ENCODE measurements around the gene CFAP65. TPM values are rescaled to one million over a fixed set of nuclear protein-coding genes. Genes with fewer than 3 reads are reported as not detected.

Gene CFAP65
- total RNA-seq, 6 donors from 2014 or later, result 0.26 to 18.7 (median 10.7) TPM

- ATAC-seq (ENCODE audit: low FRiP score in 2 of 2) (peak in 1 of 2 donors; percentile 11), DNase-seq (no peak)
- no peak for TF ChIP-seq EP300 (IDR thresholded peaks at IDR 0.05)
- peak in 2 of 6 experiments; percentile 24 to 26 for TF ChIP-seq CTCF (IDR thresholded peaks at IDR 0.05)
- Histone ChIP-seq H3K27ac (no peak overlapping the region), H3K4me1 (no peaks in the 10 kb centered on the region), H3K9me3 (no peaks in the 10 kb centered on the region), H3K27me3 (peaks cover 0 to 3% (median 0%) of the 10 kb centered on the region in 4 donors), H3K4me3 (no peak overlapping the region), H3K36me3 (no peaks in the 10 kb centered on the region)
- WGBS, 2 donors, result 34 to 46% methylated on average over 3 to 6 of the region's 6 CpGs
Observed at GRCh38 chr2:219010162-219010756, 31.1 kb downstream of the CFAP65 start.

- H3K4me3 ChIP-seq, result no peak overlapping the region
- H3K36me3 ChIP-seq, result no peaks in the 10 kb centered on the region
- no peaks in the 10 kb centered on the region for H3K4me1 ChIP-seq
- H3K9me3 ChIP-seq, result no peaks in the 10 kb centered on the region
- TF ChIP-seq POLR2AphosphoS5 (IDR thresholded peaks at IDR 0.05) (no peak), EP300 (IDR thresholded peaks at IDR 0.05) (no peak), CTCF (IDR thresholded peaks at IDR 0.05) (no peak), POLR2A (IDR thresholded peaks at IDR 0.05) (no peak)
- 48 to 75% methylated on average over 2 of the region's 2 CpGs for WGBS, 2 donors
- ATAC-seq (ENCODE audit: low FRiP score in 2 of 2) (no peak), DNase-seq (no peak)
- H3K27me3 ChIP-seq, result peaks cover 0 to 5% (median 0%) of the 10 kb centered on the region in 4 donors
- H3K27ac ChIP-seq, result no peak overlapping the region
Observed at GRCh38 chr2:219009294-219009693, 32.0 kb downstream of the CFAP65 start.

DNA sequence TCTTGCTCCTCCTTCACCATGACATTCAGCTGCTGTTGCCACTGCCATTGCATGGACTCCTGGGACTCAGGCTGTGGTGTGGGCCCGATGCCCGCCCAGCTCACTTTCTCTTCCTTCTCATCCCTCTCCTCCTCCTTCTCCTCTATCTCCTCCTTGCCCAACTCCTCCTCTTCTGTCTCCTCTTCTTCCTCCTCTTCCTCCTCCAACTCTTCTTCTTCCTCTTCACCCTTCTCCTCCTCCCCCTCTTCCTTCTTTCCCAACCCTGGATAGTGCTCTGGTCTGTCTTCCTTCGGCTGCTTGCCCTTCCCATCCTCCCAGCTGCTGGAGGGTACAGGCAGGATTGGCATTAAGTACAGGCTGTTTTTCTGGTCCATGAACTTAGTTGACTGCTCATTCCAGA lies 37.3 kb downstream of the CFAP65 start:
- 86 to 88% methylated on average over 3 of the region's 3 CpGs for WGBS, 2 donors
- no peaks in the 10 kb centered on the region for H3K36me3 ChIP-seq
- TF ChIP-seq POLR2A (IDR thresholded peaks at IDR 0.05), result no peak
- TF ChIP-seq POLR2AphosphoS5 (IDR thresholded peaks at IDR 0.05), result no peak
- TF ChIP-seq EP300 (IDR thresholded peaks at IDR 0.05), result no peak
- no peak for TF ChIP-seq CTCF (IDR thresholded peaks at IDR 0.05)
- no peak for DNase-seq
- no peaks in the 10 kb centered on the region for H3K9me3 ChIP-seq
- H3K4me3 ChIP-seq, result no peak overlapping the region
- H3K4me1 ChIP-seq, result peaks cover 16 to 30% (median 22%) of the 10 kb centered on the region in 4 donors
- peaks cover 2 to 48% (median 19%) of the 10 kb centered on the region in 4 donors for H3K27me3 ChIP-seq
- H3K27ac ChIP-seq, result no peak overlapping the region
- no peak for ATAC-seq (ENCODE audit: low FRiP score in 2 of 2)

GRCh38 chr2:219003267-219003634 lies 38.1 kb downstream of the CFAP65 start:
- peaks cover 16 to 30% (median 22%) of the 10 kb centered on the region in 4 donors for H3K4me1 ChIP-seq
- no peaks in the 10 kb centered on the region for H3K36me3 ChIP-seq
- no peaks in the 10 kb centered on the region for H3K9me3 ChIP-seq
- WGBS, 2 donors, result 6 to 10% methylated on average over 18 to 20 of the region's 20 CpGs
- peaks cover 2 to 48% (median 19%) of the 10 kb centered on the region in 4 donors for H3K27me3 ChIP-seq
- TF ChIP-seq CTCF (IDR thresholded peaks at IDR 0.05) (peak in 1 of 6 experiments; percentile 58), POLR2AphosphoS5 (IDR thresholded peaks at IDR 0.05) (no peak), EP300 (IDR thresholded peaks at IDR 0.05) (no peak), POLR2A (IDR thresholded peaks at IDR 0.05) (no peak)
- no peak for ATAC-seq (ENCODE audit: low FRiP score in 2 of 2)
- H3K4me3 ChIP-seq, result peak overlapping the region in 3 of 4 donors; percentile 36 to 49 (median 44)
- H3K27ac ChIP-seq, result no peak overlapping the region
- DNase-seq, result no peak

Measured in upper lobe of left lung (tissue), 6 donors.